HCT116 (cell line): ENCODE data around the gene MED15. TPM values are rescaled to one million over a fixed set of nuclear protein-coding genes. Genes with fewer than 3 reads are reported as not detected.
A peak's percentile ranks its signal among the peaks of the same experiment; 100 is the strongest.

Experiments
- ATAC-seq: fragments of 200-7000 bp; cut with Tn5 transposase; 2 replicates; pipeline ENCODE4 v1.9.1; 2020; ENCODE audit warnings: mild to moderate bottlenecking, moderate library complexity
- BruUV-seq: library from RNA; stranded (reverse); fragments of 400-500 nt; replicated peaks from 2 replicates; lab custom pipeline; 2021; lab: Mats Ljungman, UMichigan
- CTCF ChIA-PET: fragments of 300-600 bp; sonication (Branson Sonifier 250); formaldehyde crosslinking; loops from one replicate; lab custom pipeline; 2021; ENCODE audit warnings: antibody characterized with exemption; lab: Charles Lee
- POLR2A ChIA-PET: fragments of 300-600, 350-600 bp; sonication (Branson Sonifier 250); formaldehyde crosslinking; loops from one replicate; lab custom pipeline; 2021; ENCODE audit warnings: antibody characterized with exemption; lab: Charles Lee
- RAD21 ChIA-PET, 2 experiments: fragments of 300-600 bp; sonication (Branson Sonifier 250); formaldehyde crosslinking; loops; one replicate each; lab custom pipeline; 2023; ENCODE audit warnings: low total read pairs in 2 of 2; ENCODE audit not compliant: uncharacterized antibody in 2 of 2, unreplicated experiment in 2 of 2, low non-redundant PET in 1 of 2; lab: Charles Lee
- DNase-seq: peaks from one replicate; pipeline ENCODE4 v3.0.0-alpha.2; 2010; ENCODE audit warnings: low read depth, low spot score
- H2AFZ ChIP-seq: fragments of 200-600 bp; shearing (Covaris generic), sonication (generic); 2 replicates; pipeline ENCODE4 v1.6.1; 2017; ENCODE audit warnings: low read depth, mixed run types, mixed read lengths, antibody characterized with exemption, low read length; ENCODE audit not compliant: poor library complexity, severe bottlenecking
- H3K27ac ChIP-seq: 2 replicates; pipeline ENCODE4 v1.5.1; 2012; ENCODE audit warnings: low read depth, low read length
- H3K27me3 ChIP-seq: fragments of 200-600 bp; sonication (generic); 2 replicates; pipeline ENCODE4 v1.6.1; 2016; ENCODE audit warnings: mixed run types, low read length, mixed read lengths; ENCODE audit not compliant: insufficient read depth
- H3K36me3 ChIP-seq, 2 experiments: fragments of 200-500 bp in 1 of 2; fragments of 200-600 bp in 1 of 2; sonication (Bioruptor generic) in 1 of 2; sonication (generic) in 1 of 2; 2 replicates each; pipeline versions ENCODE4 v1.5.1 to v1.6.1; 2014 to 2016; ENCODE audit warnings: low read length in 2 of 2, inconsistent platforms in 1 of 2, mixed read lengths in 1 of 2, mixed run types in 1 of 2; ENCODE audit not compliant: insufficient read depth in 2 of 2, control insufficient read depth in 1 of 2
- H3K4me1 ChIP-seq, 2 experiments: fragments of 200-600 bp in 1 of 2; sonication (generic) in 1 of 2; 2 replicates each; pipeline versions ENCODE4 v1.5.1 to v1.6.1; 2012 to 2017; ENCODE audit warnings: low read length in 2 of 2, inconsistent platforms in 1 of 2, mild to moderate bottlenecking in 1 of 2, mixed read lengths in 1 of 2, mixed run types in 1 of 2, moderate library complexity in 1 of 2; ENCODE audit not compliant: insufficient read depth in 2 of 2, control insufficient read depth in 1 of 2
- H3K4me2 ChIP-seq: fragments of 200-600 bp; sonication (generic); 2 replicates; pipeline ENCODE4 v1.6.1; 2017; ENCODE audit warnings: mixed run types, low read length, mixed read lengths
- H3K4me3 ChIP-seq, 2 experiments: fragments of 200-600 bp in 1 of 2; sonication (generic) in 1 of 2; replicated peaks in 1 of 2; 2 replicates each; pipeline ENCODE4 v1.5.1; 2011 to 2016; ENCODE audit warnings: low read length in 2 of 2, control low read depth in 1 of 2, low read depth in 1 of 2, mild to moderate bottlenecking in 1 of 2, mixed read lengths in 1 of 2, mixed run types in 1 of 2
- H3K79me2 ChIP-seq: fragments of 200-600 bp; sonication (generic); 2 replicates; pipeline ENCODE4 v1.6.1; 2017; ENCODE audit warnings: mild to moderate bottlenecking, mixed run types, low read length, moderate library complexity, mixed read lengths; ENCODE audit not compliant: insufficient read depth
- H3K9ac ChIP-seq: fragments of 200-600 bp; sonication (generic); 2 replicates; pipeline ENCODE4 v1.6.1; 2016; ENCODE audit warnings: low read length, mixed read lengths
- H3K9me2 ChIP-seq: fragments of 200-600 bp; sonication (generic), shearing (Covaris generic); 2 replicates; pipeline ENCODE4 v1.6.1; 2017; ENCODE audit warnings: mixed run types, mild to moderate bottlenecking, moderate library complexity; ENCODE audit not compliant: insufficient read depth
- H3K9me3 ChIP-seq, 2 experiments: fragments of 200-500 bp in 1 of 2; fragments of 200-600 bp in 1 of 2; sonication (Bioruptor generic) in 1 of 2; sonication (generic) in 1 of 2; 2 replicates each; pipeline ENCODE4 v1.6.1; 2014 to 2017; ENCODE audit warnings: low read length in 2 of 2, mixed read lengths in 2 of 2, inconsistent platforms in 1 of 2, low read depth in 1 of 2, mild to moderate bottlenecking in 1 of 2, mixed run types in 1 of 2, moderate library complexity in 1 of 2; ENCODE audit not compliant: control insufficient read depth in 1 of 2, insufficient read depth in 1 of 2
- H4K20me1 ChIP-seq: fragments of 200-600 bp; sonication (generic), shearing (Covaris generic); 2 replicates; pipeline ENCODE4 v1.6.1; 2017; ENCODE audit warnings: mixed run types, mild to moderate bottlenecking, moderate library complexity; ENCODE audit not compliant: insufficient read depth
- ATF3 ChIP-seq: IDR thresholded peaks from 2 replicates; pipeline ENCODE4 v1.6.1; 2012
- CBX3 ChIP-seq: IDR thresholded peaks from 2 replicates; pipeline ENCODE4 v1.6.1; 2012; ENCODE audit warnings: low read depth
- CEBPB ChIP-seq: IDR thresholded peaks from 2 replicates; pipeline ENCODE4 v1.6.1; 2012; ENCODE audit warnings: low read depth
- EGR1 ChIP-seq: IDR thresholded peaks from 2 replicates; pipeline ENCODE4 v1.6.1; 2012; ENCODE audit warnings: low read depth
- EZH2 ChIP-seq: fragments of 200-600 bp; sonication (generic); IDR thresholded peaks from 2 replicates; pipeline ENCODE4 v1.6.1; 2017; ENCODE audit warnings: antibody characterized with exemption, mixed run types
- EZH2phosphoT487 ChIP-seq: fragments of 200-600 bp; IDR thresholded peaks from 2 replicates; pipeline ENCODE4 v1.6.1; 2018; ENCODE audit warnings: antibody characterized with exemption, borderline replicate concordance
- FOSL1 ChIP-seq: IDR thresholded peaks from 2 replicates; pipeline ENCODE4 v1.6.1; 2012; ENCODE audit warnings: low read depth
- JUND ChIP-seq: IDR thresholded peaks from 2 replicates; pipeline ENCODE4 v1.6.1; 2012
- POLR2AphosphoS5 ChIP-seq: IDR thresholded peaks from 2 replicates; pipeline ENCODE4 v1.6.1; 2011; ENCODE audit warnings: mild to moderate bottlenecking, low read depth, low read length, moderate library complexity
- RAD21 ChIP-seq: IDR thresholded peaks from 2 replicates; pipeline ENCODE4 v1.6.1; 2012; ENCODE audit warnings: low read depth, mild to moderate bottlenecking
- SIN3A ChIP-seq: IDR thresholded peaks from 2 replicates; pipeline ENCODE4 v1.6.1; 2012; ENCODE audit warnings: low read depth
- SP1 ChIP-seq: IDR thresholded peaks from 2 replicates; pipeline ENCODE4 v1.6.1; 2012; ENCODE audit warnings: low read depth
- TCF7L2 ChIP-seq: IDR thresholded peaks from 2 replicates; pipeline ENCODE4 v1.7.0; 2011; ENCODE audit warnings: borderline replicate concordance, inconsistent platforms; ENCODE audit not compliant: insufficient read depth, insufficient read length; ENCODE audit errors: extremely low read depth
- YY1 ChIP-seq: IDR thresholded peaks from 2 replicates; pipeline ENCODE4 v1.6.1; 2011; ENCODE audit warnings: low read length, low read depth, moderate library complexity, mild to moderate bottlenecking; ENCODE audit not compliant: insufficient replicate concordance; ENCODE audit errors: extremely low read depth
- ZFX ChIP-seq: fragments of 450-650 bp; IDR thresholded peaks from 2 replicates; pipeline ENCODE4 v1.6.1; 2017
- ZNF274 ChIP-seq: fragments of 200-500 bp; sonication (Bioruptor generic); IDR thresholded peaks from 2 replicates; pipeline ENCODE4 v1.6.1; 2014; ENCODE audit warnings: mild to moderate bottlenecking, low read depth, low read length, inconsistent platforms
- intact Hi-C: fragments of 100-400 bp; cut with micrococcal nuclease; formaldehyde crosslinking; loops from 2 replicates; pipeline ENCODE4 v1.10.0; 2022
- total RNA-seq: library from RNA; stranded (reverse); gene quantifications from one replicate; pipeline ENCODE4 v1.2.1, GENCODE V29; 2021; ENCODE audit not compliant: unreplicated experiment
- TF ChIP-seq, protein P1 (sequence below): IDR thresholded peaks from 2 replicates; pipeline ENCODE4 v1.6.1; 2011; ENCODE audit warnings: mild to moderate bottlenecking, low read length, moderate library complexity; ENCODE audit not compliant: insufficient replicate concordance; ENCODE audit errors: extremely low read depth
- TF ChIP-seq, protein P2 (sequence below): IDR thresholded peaks from 2 replicates; pipeline ENCODE4 v1.6.1; 2012
- TF ChIP-seq, protein P3 (sequence below), 3 experiments: fragments of 200-600 bp in 1 of 3; sonication (generic) in 1 of 3; IDR thresholded peaks in 2 of 3; conservative IDR thresholded peaks in 1 of 3; 2 replicates each; pipeline ENCODE4 v1.5.1; 2012 to 2017; ENCODE audit warnings: low read depth in 2 of 3, low read length in 2 of 3, antibody characterized with exemption in 1 of 3, borderline replicate concordance in 1 of 3, control low read depth in 1 of 3, mild to moderate bottlenecking in 1 of 3, mixed read lengths in 1 of 3, mixed run types in 1 of 3, moderate library complexity in 1 of 3; ENCODE audit not compliant: insufficient read depth in 1 of 3

Gene MED15
- total RNA-seq, 1 experiment from 2014 or later, result 81.3 TPM

- H3K9me2 ChIP-seq, result no peaks in the 10 kb centered on the region
- no TSS peak for BruUV-seq
- H2AFZ ChIP-seq, result no peak overlapping the region
- H3K27me3 ChIP-seq, result no peaks in the 10 kb centered on the region
- H3K4me2 ChIP-seq, result peak overlapping the region; percentile 89
- DNase-seq (peak; percentile 56), ATAC-seq (peak; percentile 85)
- H3K9ac ChIP-seq, result peak overlapping the region; percentile 74
- peaks cover 2 to 8% of the 10 kb centered on the region in 2 experiments; a peak in 2 of 4 replicates for H3K36me3 ChIP-seq
- H3K27ac ChIP-seq, result peak overlapping the region; percentile 90
- H4K20me1 ChIP-seq, result no peaks in the 10 kb centered on the region; the same call in 1 of the 2 replicates
- no peaks in the 10 kb centered on the region for H3K9me3 ChIP-seq
- H3K4me1 ChIP-seq, result peaks cover 42 to 77% of the 10 kb centered on the region in 2 experiments
- H3K79me2 ChIP-seq, result peaks cover 99% of the 10 kb centered on the region
- peak overlapping the region; percentile 15 to 53 for H3K4me3 ChIP-seq
- intact Hi-C loops, result loop anchor here (1.0 kb wide), 1 partner anchor 34 kb away; no protein-coding TSS in a partner anchor
- ChIA-PET CTCF (interaction anchor here (0.6 to 1.6 kb wide), 4 partner anchors 34 to 572 kb away, joined by 3 to 5 read pairs (median 4); no protein-coding TSS in a partner anchor), POLR2A (interaction anchor here (0.7 to 1.3 kb wide), 5 partner anchors 10 to 23 kb away, joined by 3 to 4 read pairs (median 4); partner anchors contain the start of gene MED15), RAD21 (interaction anchor here (0.6 to 1.3 kb wide), 2 partner anchors 23 to 321 kb away, joined by 3 read pairs; partner anchors contain the start of gene MED15 (in 1 of the 2))
- TF ChIP-seq JUND (peak; percentile 54; the same call in 1 of the 2 replicates), EZH2 (no peak), EGR1 (no peak), FOSL1 (0 out of 2 replicates have a peak, but pooled peaks have one; percentile 35), TCF7L2 (no peak), RAD21 (peak; percentile 16; the same call in 1 of the 2 replicates), ZFX (no peak), EZH2phosphoT487 (no peak), POLR2AphosphoS5 (no peak), CEBPB (no peak), SP1 (peak; percentile 53; the same call in 1 of the 2 replicates), CBX3 (no peak), ZNF274 (no peak), ATF3 (no peak), YY1 (no peak), SIN3A (0 out of 2 replicates have a peak, but pooled peaks have one; percentile 8)
- TF ChIP-seq, protein P1, sequence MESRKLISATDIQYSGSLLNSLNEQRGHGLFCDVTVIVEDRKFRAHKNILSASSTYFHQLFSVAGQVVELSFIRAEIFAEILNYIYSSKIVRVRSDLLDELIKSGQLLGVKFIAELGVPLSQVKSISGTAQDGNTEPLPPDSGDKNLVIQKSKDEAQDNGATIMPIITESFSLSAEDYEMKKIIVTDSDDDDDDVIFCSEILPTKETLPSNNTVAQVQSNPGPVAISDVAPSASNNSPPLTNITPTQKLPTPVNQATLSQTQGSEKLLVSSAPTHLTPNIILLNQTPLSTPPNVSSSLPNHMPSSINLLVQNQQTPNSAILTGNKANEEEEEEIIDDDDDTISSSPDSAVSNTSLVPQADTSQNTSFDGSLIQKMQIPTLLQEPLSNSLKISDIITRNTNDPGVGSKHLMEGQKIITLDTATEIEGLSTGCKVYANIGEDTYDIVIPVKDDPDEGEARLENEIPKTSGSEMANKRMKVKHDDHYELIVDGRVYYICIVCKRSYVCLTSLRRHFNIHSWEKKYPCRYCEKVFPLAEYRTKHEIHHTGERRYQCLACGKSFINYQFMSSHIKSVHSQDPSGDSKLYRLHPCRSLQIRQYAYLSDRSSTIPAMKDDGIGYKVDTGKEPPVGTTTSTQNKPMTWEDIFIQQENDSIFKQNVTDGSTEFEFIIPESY, result no peak
- TF ChIP-seq, protein P2, sequence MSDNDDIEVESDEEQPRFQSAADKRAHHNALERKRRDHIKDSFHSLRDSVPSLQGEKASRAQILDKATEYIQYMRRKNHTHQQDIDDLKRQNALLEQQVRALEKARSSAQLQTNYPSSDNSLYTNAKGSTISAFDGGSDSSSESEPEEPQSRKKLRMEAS, result peak; percentile 66; the same call in 1 of the 2 replicates
- TF ChIP-seq, protein P3, sequence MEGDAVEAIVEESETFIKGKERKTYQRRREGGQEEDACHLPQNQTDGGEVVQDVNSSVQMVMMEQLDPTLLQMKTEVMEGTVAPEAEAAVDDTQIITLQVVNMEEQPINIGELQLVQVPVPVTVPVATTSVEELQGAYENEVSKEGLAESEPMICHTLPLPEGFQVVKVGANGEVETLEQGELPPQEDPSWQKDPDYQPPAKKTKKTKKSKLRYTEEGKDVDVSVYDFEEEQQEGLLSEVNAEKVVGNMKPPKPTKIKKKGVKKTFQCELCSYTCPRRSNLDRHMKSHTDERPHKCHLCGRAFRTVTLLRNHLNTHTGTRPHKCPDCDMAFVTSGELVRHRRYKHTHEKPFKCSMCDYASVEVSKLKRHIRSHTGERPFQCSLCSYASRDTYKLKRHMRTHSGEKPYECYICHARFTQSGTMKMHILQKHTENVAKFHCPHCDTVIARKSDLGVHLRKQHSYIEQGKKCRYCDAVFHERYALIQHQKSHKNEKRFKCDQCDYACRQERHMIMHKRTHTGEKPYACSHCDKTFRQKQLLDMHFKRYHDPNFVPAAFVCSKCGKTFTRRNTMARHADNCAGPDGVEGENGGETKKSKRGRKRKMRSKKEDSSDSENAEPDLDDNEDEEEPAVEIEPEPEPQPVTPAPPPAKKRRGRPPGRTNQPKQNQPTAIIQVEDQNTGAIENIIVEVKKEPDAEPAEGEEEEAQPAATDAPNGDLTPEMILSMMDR (IDR thresholded peaks at IDR 0.05 in 2 of 3, conservative IDR thresholded peaks at IDR 0.05 in 1 of 3; ENCODE audit: borderline replicate concordance in 1 of 3, insufficient read depth in 1 of 3, low read depth in 2 of 3, low read length in 2 of 3), result no peak
These were observed 23.2 kb downstream of the MED15 start for GRCh38 chr22:20530368-20531153.
